ENCODE data around the gene TSC1.

DNA sequence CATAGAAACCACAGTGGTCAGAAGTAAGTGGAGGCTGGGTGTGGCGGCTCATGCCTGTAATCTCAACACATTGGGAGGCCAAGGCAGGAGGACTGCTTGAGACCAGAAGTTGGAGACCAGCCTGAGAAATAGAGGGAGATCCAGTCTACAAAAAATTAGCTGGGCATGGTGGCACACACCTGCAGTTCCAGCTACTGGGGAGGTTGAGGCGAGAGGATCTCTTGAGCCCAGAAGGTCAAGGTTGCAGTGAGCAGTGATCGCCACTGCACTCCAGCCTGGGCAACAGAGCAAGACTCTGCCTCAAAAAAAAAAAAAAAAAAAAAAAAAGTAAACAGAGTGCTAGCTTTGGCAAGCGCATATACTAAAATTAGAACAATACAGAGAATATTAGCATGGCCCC, 90.9 kb downstream of the TSC1 start:
- TF ChIP-seq EZH2 (IDR thresholded peaks at IDR 0.05; ENCODE audit: insufficient read depth, poor library complexity, severe bottlenecking) (no peak), EZH2phosphoT487 (IDR thresholded peaks at IDR 0.05; ENCODE audit: insufficient read depth, low read depth) (no peak)

Data from GM23248 (cell line).